GM12865 (cell line): ENCODE results near the gene ZNF804B.

Experiments used
- DNase-seq: peaks from one replicate; pipeline ENCODE4 v3.0.0; 2010; ENCODE audit warnings: low read depth
- H3K4me3 ChIP-seq: 2 replicates; pipeline ENCODE4 v1.5.1; 2011; ENCODE audit warnings: mild to moderate bottlenecking, low read depth, low read length, control low read depth
- TF ChIP-seq, protein P1 (sequence below): IDR thresholded peaks from 2 replicates; pipeline ENCODE4 v1.5.1; 2011; ENCODE audit warnings: low read length, control low read depth, low read depth, inconsistent platforms; ENCODE audit not compliant: insufficient read depth; ENCODE audit errors: missing control alignments

ZNF804B gene

GRCh38 chr7:88759230-88760135 is at the start of gene ZNF804B:
Gene ZNF804B (plus strand): TSS chr7:88759700. CDS start chr7:88759977, 277 bp downstream.
- TF ChIP-seq, protein P1, sequence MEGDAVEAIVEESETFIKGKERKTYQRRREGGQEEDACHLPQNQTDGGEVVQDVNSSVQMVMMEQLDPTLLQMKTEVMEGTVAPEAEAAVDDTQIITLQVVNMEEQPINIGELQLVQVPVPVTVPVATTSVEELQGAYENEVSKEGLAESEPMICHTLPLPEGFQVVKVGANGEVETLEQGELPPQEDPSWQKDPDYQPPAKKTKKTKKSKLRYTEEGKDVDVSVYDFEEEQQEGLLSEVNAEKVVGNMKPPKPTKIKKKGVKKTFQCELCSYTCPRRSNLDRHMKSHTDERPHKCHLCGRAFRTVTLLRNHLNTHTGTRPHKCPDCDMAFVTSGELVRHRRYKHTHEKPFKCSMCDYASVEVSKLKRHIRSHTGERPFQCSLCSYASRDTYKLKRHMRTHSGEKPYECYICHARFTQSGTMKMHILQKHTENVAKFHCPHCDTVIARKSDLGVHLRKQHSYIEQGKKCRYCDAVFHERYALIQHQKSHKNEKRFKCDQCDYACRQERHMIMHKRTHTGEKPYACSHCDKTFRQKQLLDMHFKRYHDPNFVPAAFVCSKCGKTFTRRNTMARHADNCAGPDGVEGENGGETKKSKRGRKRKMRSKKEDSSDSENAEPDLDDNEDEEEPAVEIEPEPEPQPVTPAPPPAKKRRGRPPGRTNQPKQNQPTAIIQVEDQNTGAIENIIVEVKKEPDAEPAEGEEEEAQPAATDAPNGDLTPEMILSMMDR = no peak
- DNase-seq = no peak
- H3K4me3 ChIP-seq = no peak within 1 kb of the TSS

GRCh38 chr7:88735920-88736319 is 23.6 kb upstream of the ZNF804B start:
- TF ChIP-seq, protein P1 = no peak
- no peak overlapping the region for H3K4me3 ChIP-seq
- DNase-seq = no peak

DNA sequence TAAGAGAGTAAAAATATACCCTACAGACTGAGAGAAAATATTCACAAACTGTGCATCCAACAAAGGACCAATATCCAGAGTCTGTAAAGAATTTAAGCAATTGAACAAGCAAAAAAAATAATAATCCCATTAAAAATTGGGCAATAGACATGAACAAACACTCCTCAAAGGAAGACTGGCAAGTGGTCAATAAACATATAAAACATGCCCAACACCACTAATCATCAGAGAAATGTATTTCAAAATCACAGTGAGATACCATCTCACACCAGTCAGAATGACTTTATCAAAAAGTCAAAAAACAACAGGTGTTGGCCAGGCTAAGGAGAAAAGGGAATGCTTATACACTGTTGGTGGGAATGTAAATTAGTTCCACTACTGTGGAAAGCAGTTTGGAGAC is 21.9 kb upstream of the ZNF804B start:
- TF ChIP-seq, protein P1 = no peak
- no peak for DNase-seq
- H3K4me3 ChIP-seq = no peak overlapping the region

DNA sequence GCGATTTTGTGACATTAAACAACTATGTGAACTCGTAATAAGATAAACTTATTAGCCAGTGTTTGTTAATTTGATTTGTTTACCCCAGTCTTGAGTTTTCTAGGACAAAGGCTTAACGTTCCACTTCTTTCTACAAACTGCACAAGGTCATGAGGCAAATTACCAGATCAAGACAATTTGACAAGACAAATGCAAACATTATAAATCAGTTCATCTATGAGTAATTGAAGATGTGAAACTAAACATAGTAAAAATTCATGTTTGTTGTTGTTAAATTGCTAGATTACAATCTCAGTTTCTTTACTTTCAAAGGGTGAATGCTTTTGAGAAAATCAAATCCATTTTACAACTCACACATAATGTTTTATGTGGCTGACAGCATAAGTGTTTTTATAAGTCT is 13.4 kb upstream of the ZNF804B start:
- no peak for DNase-seq
- TF ChIP-seq, protein P1 = no peak
- no peak overlapping the region for H3K4me3 ChIP-seq

DNA sequence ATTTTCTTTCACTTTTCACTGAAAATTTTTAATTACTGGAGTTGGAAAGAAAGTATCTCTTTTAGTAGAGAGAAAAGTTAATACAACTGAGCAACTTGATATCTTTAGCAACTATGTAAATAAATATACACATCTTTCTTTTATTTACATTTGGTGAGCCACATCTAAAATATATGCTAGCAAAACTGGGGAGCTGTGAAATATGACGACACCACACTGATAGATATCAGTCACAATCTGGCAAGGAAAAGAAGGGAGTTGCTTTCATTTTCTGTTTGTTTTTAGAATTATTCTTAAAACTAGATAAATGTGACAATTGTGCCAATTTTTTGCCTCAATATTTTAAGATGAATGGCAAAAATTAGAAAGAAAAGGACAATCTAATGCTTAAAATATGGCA is 2.7 kb upstream of the ZNF804B start:
- H3K4me3 ChIP-seq = no peak overlapping the region
- DNase-seq = no peak
- TF ChIP-seq, protein P1 = no peak

GRCh38 chr7:88757371-88757770 is 2.1 kb upstream of the ZNF804B start:
- H3K4me3 ChIP-seq = no peak overlapping the region
- TF ChIP-seq, protein P1 = no peak
- DNase-seq = no peak
